Upper lobe of left lung (tissue), 4 donors: Measurements from ENCODE around the gene CAGE1.

Experiments used
- EP300 ChIP-seq, 4 donors: sonication (generic); formaldehyde crosslinking; IDR thresholded peaks; one replicate each; pipeline ENCODE4 v1.5.1; 2017; ENCODE audit warnings: antibody characterized with exemption in 4 of 4, control low read depth in 2 of 4
- POLR2AphosphoS5 ChIP-seq, 2 donors: sonication (generic); formaldehyde crosslinking; IDR thresholded peaks; one replicate each; pipeline ENCODE4 v1.5.1; 2017; ENCODE audit warnings: antibody characterized with exemption in 2 of 2
- TF ChIP-seq, protein P1 (sequence below), 6 experiments: fragments of 450-650 bp in 4 of 6; fragments of 200-600 bp in 2 of 6; sonication (generic) in 2 of 6; IDR thresholded peaks; one replicate each; pipeline ENCODE4 v1.5.1; 2016 to 2019; ENCODE audit warnings: antibody characterized with exemption in 6 of 6

DNA sequence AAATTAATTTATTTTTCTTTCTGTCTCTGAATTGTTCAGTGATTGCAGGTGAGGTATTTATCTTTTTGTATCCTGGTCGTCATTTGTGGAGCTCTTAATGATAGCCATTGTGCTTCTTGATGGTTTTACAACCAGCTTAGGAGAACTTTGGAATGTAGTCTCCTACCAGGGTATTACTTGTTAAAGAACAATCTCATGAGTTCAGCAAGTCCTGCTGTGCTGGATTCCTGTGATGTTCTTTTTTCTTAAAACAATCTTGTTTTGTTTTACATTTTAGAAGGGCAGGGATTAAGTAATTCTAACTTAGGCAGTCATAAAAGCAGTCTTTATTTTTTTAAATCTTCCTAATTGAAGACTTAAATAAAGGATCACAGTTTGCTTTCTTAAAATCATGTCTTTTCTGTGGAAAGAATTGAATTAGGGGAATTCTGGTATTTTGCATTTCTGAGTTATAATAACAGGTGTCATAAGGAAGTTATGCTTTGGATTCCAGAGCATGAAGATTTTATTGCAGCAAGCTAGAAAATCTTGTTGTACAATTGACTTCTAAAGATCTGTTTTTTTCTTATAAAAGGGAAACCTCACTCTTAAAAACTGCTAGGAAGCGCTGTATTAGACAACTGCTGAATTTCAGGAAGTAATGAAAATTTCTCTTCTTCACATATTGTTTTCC, 23.7 kb upstream of the CAGE1 start:
- TF ChIP-seq, protein P1, sequence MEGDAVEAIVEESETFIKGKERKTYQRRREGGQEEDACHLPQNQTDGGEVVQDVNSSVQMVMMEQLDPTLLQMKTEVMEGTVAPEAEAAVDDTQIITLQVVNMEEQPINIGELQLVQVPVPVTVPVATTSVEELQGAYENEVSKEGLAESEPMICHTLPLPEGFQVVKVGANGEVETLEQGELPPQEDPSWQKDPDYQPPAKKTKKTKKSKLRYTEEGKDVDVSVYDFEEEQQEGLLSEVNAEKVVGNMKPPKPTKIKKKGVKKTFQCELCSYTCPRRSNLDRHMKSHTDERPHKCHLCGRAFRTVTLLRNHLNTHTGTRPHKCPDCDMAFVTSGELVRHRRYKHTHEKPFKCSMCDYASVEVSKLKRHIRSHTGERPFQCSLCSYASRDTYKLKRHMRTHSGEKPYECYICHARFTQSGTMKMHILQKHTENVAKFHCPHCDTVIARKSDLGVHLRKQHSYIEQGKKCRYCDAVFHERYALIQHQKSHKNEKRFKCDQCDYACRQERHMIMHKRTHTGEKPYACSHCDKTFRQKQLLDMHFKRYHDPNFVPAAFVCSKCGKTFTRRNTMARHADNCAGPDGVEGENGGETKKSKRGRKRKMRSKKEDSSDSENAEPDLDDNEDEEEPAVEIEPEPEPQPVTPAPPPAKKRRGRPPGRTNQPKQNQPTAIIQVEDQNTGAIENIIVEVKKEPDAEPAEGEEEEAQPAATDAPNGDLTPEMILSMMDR (IDR thresholded peaks at IDR 0.05), result no peak
- no peak for TF ChIP-seq POLR2AphosphoS5 (IDR thresholded peaks at IDR 0.05)
- TF ChIP-seq EP300 (IDR thresholded peaks at IDR 0.05), result no peak
